Measurements from ENCODE around the gene TNFRSF13B. TPM values are rescaled to one million over a fixed set of nuclear protein-coding genes. Genes with fewer than 3 reads are reported as not detected.

TNFRSF13B gene
- total RNA-seq, 1 experiment from 2014 or later, result not detected

DNA sequence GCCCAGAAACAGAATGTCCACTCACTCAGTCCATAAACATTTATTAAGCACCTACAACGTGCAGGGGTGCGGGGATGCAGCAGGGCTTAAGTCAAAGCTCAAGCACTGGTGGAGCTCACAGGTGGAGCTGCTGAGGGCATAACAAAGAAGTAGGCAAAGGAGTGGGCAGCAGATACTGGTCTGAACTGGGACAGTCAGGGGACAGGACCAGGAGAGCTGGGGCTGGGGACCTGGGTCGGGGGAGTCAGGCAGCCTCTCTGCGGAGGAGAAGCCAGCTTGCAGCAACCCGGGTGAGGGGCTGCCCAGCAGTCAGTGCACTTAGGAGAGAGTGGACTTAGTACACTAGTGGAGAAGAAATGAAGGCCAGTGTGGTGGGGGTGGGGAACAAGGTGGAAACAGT is 10.0 kb upstream of the TNFRSF13B start:
- POLR2A ChIA-PET, result no interaction called here
- DNase-seq (ENCODE audit: low read depth, low spot score) (no peak), ATAC-seq (no peak)
- in situ Hi-C loops (cut with HindIII; ENCODE audit: low pct_unique_long_range_greater_than_20kb, low sequenced_read_pairs) (no loop called here), intact Hi-C loops (cut with micrococcal nuclease; ENCODE audit: unreplicated experiment) (loop anchor here (10.0 kb wide), 1 partner anchor 67 kb away; no protein-coding TSS in a partner anchor)
- TF ChIP-seq, protein P1, sequence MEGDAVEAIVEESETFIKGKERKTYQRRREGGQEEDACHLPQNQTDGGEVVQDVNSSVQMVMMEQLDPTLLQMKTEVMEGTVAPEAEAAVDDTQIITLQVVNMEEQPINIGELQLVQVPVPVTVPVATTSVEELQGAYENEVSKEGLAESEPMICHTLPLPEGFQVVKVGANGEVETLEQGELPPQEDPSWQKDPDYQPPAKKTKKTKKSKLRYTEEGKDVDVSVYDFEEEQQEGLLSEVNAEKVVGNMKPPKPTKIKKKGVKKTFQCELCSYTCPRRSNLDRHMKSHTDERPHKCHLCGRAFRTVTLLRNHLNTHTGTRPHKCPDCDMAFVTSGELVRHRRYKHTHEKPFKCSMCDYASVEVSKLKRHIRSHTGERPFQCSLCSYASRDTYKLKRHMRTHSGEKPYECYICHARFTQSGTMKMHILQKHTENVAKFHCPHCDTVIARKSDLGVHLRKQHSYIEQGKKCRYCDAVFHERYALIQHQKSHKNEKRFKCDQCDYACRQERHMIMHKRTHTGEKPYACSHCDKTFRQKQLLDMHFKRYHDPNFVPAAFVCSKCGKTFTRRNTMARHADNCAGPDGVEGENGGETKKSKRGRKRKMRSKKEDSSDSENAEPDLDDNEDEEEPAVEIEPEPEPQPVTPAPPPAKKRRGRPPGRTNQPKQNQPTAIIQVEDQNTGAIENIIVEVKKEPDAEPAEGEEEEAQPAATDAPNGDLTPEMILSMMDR (IDR thresholded peaks at IDR 0.05), result no peak
- TF ChIP-seq POLR2AphosphoS5 (IDR thresholded peaks at IDR 0.05; ENCODE audit: low read depth, low read length), result no peak
- no peak for TF ChIP-seq TCF7L2 (IDR thresholded peaks at IDR 0.05; ENCODE audit: low read depth, low read length)
- TF ChIP-seq, protein P2, sequence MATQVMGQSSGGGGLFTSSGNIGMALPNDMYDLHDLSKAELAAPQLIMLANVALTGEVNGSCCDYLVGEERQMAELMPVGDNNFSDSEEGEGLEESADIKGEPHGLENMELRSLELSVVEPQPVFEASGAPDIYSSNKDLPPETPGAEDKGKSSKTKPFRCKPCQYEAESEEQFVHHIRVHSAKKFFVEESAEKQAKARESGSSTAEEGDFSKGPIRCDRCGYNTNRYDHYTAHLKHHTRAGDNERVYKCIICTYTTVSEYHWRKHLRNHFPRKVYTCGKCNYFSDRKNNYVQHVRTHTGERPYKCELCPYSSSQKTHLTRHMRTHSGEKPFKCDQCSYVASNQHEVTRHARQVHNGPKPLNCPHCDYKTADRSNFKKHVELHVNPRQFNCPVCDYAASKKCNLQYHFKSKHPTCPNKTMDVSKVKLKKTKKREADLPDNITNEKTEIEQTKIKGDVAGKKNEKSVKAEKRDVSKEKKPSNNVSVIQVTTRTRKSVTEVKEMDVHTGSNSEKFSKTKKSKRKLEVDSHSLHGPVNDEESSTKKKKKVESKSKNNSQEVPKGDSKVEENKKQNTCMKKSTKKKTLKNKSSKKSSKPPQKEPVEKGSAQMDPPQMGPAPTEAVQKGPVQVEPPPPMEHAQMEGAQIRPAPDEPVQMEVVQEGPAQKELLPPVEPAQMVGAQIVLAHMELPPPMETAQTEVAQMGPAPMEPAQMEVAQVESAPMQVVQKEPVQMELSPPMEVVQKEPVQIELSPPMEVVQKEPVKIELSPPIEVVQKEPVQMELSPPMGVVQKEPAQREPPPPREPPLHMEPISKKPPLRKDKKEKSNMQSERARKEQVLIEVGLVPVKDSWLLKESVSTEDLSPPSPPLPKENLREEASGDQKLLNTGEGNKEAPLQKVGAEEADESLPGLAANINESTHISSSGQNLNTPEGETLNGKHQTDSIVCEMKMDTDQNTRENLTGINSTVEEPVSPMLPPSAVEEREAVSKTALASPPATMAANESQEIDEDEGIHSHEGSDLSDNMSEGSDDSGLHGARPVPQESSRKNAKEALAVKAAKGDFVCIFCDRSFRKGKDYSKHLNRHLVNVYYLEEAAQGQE (IDR thresholded peaks at IDR 0.05; ENCODE audit: insufficient read depth in 1 of 2, low read depth in 2 of 2, low read length in 1 of 2), result no peak
- TF ChIP-seq SIN3A (IDR thresholded peaks at IDR 0.05; ENCODE audit: borderline replicate concordance, insufficient read depth, low read depth, low read length), result no peak
- H3K36me3 ChIP-seq (ENCODE audit: control insufficient read depth, insufficient read depth, low read length), result no peaks in the 10 kb centered on the region
- no peak overlapping the region for H3K4me3 ChIP-seq (ENCODE audit: low read depth in 2 of 2, low read length in 2 of 2)
- 0 out of 2 replicates have a peak, but pooled peaks cover 2% of the 10 kb centered on the region for H3K27me3 ChIP-seq (ENCODE audit: control insufficient read depth, insufficient read depth, low read length)
- no peak overlapping the region for H3K27ac ChIP-seq (ENCODE audit: low read length)
- CTCF ChIA-PET, result no interaction called here
- H3K4me1 ChIP-seq (ENCODE audit: control insufficient read depth, insufficient read depth, low read length), result no peaks in the 10 kb centered on the region
- no TSS peak for BruUV-seq (replicated peaks)
- no peaks in the 10 kb centered on the region for H3K9me3 ChIP-seq (ENCODE audit: control insufficient read depth, insufficient read depth, low read depth, low read length)

DNA sequence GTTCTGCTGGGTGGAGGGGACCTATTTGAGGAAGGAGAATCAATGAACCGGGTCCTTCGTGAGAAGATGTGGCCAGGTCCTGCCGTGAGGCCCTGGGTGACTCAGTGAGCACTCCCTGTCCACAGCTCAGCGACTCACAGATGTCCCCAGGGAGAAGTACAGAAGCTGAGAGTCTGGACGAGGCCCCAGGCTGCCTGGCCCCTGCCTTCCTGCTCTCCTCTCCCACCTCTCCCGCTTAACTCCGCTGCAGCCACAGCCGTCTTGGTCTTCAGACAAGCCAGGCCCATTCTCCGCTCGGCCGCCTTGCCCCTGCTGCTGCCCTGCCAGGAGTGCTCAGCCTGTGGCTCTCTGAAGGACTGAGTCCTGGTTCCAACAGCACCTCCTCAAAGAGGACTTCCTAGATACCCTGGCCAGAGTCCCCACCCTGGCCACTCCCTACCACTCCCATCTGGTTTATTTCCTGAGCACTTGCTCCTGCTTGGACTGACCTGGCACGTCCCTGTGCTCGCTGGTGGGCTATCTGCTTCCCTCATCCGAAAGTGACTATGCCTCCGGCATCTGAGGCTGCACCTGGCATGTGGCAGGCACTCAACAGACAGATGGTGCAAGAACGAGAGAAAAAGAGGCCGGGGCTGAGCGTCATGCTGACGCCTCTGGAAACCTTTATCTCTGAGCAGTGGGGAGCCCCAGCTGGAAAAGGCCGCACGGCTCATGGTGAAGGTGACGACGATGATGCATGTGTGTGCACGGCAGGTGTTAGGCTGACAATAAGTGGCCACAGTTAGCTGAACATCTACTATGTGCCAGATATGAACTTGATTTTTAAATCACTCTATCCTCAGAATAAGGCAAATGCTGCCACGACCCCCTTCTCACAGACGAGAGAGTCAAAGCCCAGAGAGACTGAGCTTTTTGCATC is 9.2 kb upstream of the TNFRSF13B start:
- BruUV-seq (replicated peaks), result no TSS peak

More for the DNA sequence above, 9.2 kb upstream of the TNFRSF13B start:
- Histone ChIP-seq H3K27me3 (ENCODE audit: control insufficient read depth, insufficient read depth, low read length) (0 out of 2 replicates have a peak, but pooled peaks cover 2% of the 10 kb centered on the region), H3K9me3 (ENCODE audit: control insufficient read depth, insufficient read depth, low read depth, low read length) (no peaks in the 10 kb centered on the region), H3K27ac (ENCODE audit: low read length) (no peak overlapping the region), H3K4me3 (ENCODE audit: low read depth in 2 of 2, low read length in 2 of 2) (no peak overlapping the region), H3K36me3 (ENCODE audit: control insufficient read depth, insufficient read depth, low read length) (no peaks in the 10 kb centered on the region), H3K4me1 (ENCODE audit: control insufficient read depth, insufficient read depth, low read length) (no peaks in the 10 kb centered on the region)
- TF ChIP-seq, protein P1 (IDR thresholded peaks at IDR 0.05), result no peak
- TF ChIP-seq TCF7L2 (IDR thresholded peaks at IDR 0.05; ENCODE audit: low read depth, low read length), result no peak
- TF ChIP-seq, protein P2 (IDR thresholded peaks at IDR 0.05; ENCODE audit: insufficient read depth in 1 of 2, low read depth in 2 of 2, low read length in 1 of 2), result no peak
- no peak for TF ChIP-seq POLR2AphosphoS5 (IDR thresholded peaks at IDR 0.05; ENCODE audit: low read depth, low read length)
- TF ChIP-seq SIN3A (IDR thresholded peaks at IDR 0.05; ENCODE audit: borderline replicate concordance, insufficient read depth, low read depth, low read length), result no peak
- POLR2A ChIA-PET, result no interaction called here
- CTCF ChIA-PET, result no interaction called here
- intact Hi-C loops (cut with micrococcal nuclease; ENCODE audit: unreplicated experiment) (loop anchor here (10.0 kb wide), 1 partner anchor 66 kb away; no protein-coding TSS in a partner anchor), in situ Hi-C loops (cut with HindIII; ENCODE audit: low pct_unique_long_range_greater_than_20kb, low sequenced_read_pairs) (no loop called here)
- DNase-seq (ENCODE audit: low read depth, low spot score), result no peak
- ATAC-seq, result no peak
